Body of pancreas (tissue), 4 donors: ENCODE data around the gene TGFBR3. TPM values are rescaled to one million over a fixed set of nuclear protein-coding genes. Genes with fewer than 3 reads are reported as not detected.
"Not testable (repeated sequence)": the region's sequence is repeated elsewhere in the genome, so short reads cannot be mapped to it uniquely, and the experiment has no call there.

ENCODE experiments used
- ATAC-seq: fragments of 150-250 bp; one replicate; pipeline ENCODE4 v1.9.1; 2016
- DNase-seq, 4 donors: peaks; one replicate each; pipeline ENCODE4 v3.0.0-alpha.2; 2019
- H3K27ac ChIP-seq, 4 donors: fragments of 200-600 bp; sonication (generic); 1 replicate in 3 of 4; 2 replicates in 1 of 4; pipeline versions ENCODE4 v1.5.1 to v1.6.1; 2016 to 2019; ENCODE audit warnings: mild to moderate bottlenecking in 1 of 4, mixed read lengths in 1 of 4, moderate library complexity in 1 of 4
- H3K27me3 ChIP-seq, 2 donors: fragments of 200-600 bp; sonication (generic); one replicate each; pipeline ENCODE4 v1.6.0; 2016; ENCODE audit warnings: mild to moderate bottlenecking in 1 of 2
- H3K36me3 ChIP-seq, 2 donors: fragments of 200-600 bp; sonication (generic); replicated peaks in 1 of 2; 2 replicates each; pipeline ENCODE4 v1.5.1; 2016; ENCODE audit warnings: low read depth in 2 of 2; ENCODE audit not compliant: insufficient read depth in 1 of 2
- H3K4me1 ChIP-seq: fragments of 200-600 bp; sonication (generic); one replicate; pipeline ENCODE4 v1.6.0; 2016
- H3K4me3 ChIP-seq, 2 donors: fragments of 200-600 bp; sonication (generic); 1 replicate in 1 of 2; 2 replicates in 1 of 2; pipeline ENCODE4 v1.5.1; 2016 to 2019
- H3K9me3 ChIP-seq, 3 donors: fragments of 200-600 bp; sonication (generic); 1 replicate in 2 of 3; 2 replicates in 1 of 3; pipeline ENCODE4 v1.5.1; 2016
- POLR2A ChIP-seq, 3 donors: fragments of 450-650 bp; IDR thresholded peaks; one replicate each; pipeline ENCODE4 v1.6.1; 2016; ENCODE audit warnings: antibody characterized with exemption in 3 of 3, mild to moderate bottlenecking in 2 of 3
- WGBS, 2 donors: methylation state at CpG; one replicate each; pipeline ENCODE4 v1.1.5; 2017; 5-methylcytosine and 5-hydroxymethylcytosine counted together
- intact Hi-C: fragments of 100-400 bp; cut with DNase I; formaldehyde crosslinking; loops from one replicate; pipeline ENCODE4 v1.15.1; 2023
- total RNA-seq, 2 donors: library from RNA; depleted of rRNA; stranded (reverse); fragments of >200 nt; gene quantifications; one replicate each; pipeline ENCODE4 v1.1.0, GENCODE V29; 2016
- TF ChIP-seq, protein P1 (sequence below), 7 experiments: fragments of 450-650 bp in 4 of 7; fragments of 200-600 bp in 3 of 7; sonication (generic) in 3 of 7; IDR thresholded peaks; one replicate each; pipeline ENCODE4 v1.5.1; 2016 to 2019; ENCODE audit warnings: antibody characterized with exemption in 7 of 7

Gene TGFBR3
- total RNA-seq, 2 donors from 2014 or later = 52.4 to 63.6 TPM

- intact Hi-C loops = no loop called here
- ATAC-seq (no peak), DNase-seq (no peak)
- H3K36me3 ChIP-seq = no peaks in the 10 kb centered on the region
- no peak overlapping the region for H3K27ac ChIP-seq
- H3K4me3 ChIP-seq = no peak overlapping the region
- TF ChIP-seq, protein P1, sequence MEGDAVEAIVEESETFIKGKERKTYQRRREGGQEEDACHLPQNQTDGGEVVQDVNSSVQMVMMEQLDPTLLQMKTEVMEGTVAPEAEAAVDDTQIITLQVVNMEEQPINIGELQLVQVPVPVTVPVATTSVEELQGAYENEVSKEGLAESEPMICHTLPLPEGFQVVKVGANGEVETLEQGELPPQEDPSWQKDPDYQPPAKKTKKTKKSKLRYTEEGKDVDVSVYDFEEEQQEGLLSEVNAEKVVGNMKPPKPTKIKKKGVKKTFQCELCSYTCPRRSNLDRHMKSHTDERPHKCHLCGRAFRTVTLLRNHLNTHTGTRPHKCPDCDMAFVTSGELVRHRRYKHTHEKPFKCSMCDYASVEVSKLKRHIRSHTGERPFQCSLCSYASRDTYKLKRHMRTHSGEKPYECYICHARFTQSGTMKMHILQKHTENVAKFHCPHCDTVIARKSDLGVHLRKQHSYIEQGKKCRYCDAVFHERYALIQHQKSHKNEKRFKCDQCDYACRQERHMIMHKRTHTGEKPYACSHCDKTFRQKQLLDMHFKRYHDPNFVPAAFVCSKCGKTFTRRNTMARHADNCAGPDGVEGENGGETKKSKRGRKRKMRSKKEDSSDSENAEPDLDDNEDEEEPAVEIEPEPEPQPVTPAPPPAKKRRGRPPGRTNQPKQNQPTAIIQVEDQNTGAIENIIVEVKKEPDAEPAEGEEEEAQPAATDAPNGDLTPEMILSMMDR (IDR thresholded peaks at IDR 0.05) = no peak
- no peak for TF ChIP-seq POLR2A (IDR thresholded peaks at IDR 0.05)
- H3K4me1 ChIP-seq = no peaks in the 10 kb centered on the region
- 93 to 95% methylated on average over 19 to 25 of the region's 25 CpGs for WGBS, 2 donors
- H3K9me3 ChIP-seq = no peaks in the 10 kb centered on the region
- no peaks in the 10 kb centered on the region for H3K27me3 ChIP-seq
Observed at GRCh38 chr1:91669584-91670350, 216.2 kb downstream of the TGFBR3 start.

DNA sequence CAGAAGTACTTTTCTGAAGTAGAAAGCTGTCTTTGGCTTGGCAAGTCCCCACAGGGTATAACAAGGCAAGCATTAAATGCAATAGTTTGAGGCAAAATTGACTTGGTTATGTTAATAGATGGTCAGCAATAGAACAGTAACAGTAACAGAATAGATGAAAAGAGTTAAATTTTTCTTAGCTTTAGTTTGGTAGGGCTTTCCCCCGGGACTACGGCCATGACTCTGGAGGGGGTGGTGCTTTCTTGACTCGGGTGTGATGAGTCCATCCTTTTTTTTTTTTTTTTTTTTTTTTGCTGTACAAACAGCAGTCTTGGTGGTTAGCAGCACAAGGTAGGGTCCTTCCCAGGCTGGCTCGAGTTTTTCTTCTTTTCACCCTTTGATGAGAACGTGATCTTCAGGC, 219.3 kb downstream of the TGFBR3 start:
- H3K27me3 ChIP-seq, DNase-seq, ATAC-seq, H3K9me3 ChIP-seq, H3K36me3 ChIP-seq, intact Hi-C loops, H3K4me3 ChIP-seq, H3K27ac ChIP-seq, H3K4me1 ChIP-seq: not testable (repeated sequence)
- WGBS, 2 donors = 31 to 35% methylated on average over 5 of the region's 5 CpGs

DNA sequence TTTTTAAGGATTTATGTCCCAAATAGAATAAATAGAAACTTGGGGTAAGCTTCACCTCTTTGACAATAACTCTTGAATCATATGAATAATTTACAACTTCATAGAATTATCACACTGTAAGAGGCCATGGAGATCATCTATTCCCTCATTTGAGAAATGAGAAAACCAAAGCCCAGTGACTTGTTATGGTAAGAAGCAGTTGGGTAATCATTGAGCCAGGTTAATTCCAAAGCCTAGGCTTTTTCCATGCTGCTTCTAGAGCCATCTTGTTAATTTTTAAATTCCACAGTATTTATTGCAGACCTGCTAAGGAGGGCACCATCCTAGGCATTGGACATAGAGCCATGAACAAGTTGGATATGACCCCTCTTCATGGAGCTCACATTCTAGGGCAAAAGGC, 224.8 kb downstream of the TGFBR3 start:
- H3K4me3 ChIP-seq = no peak overlapping the region
- no peak overlapping the region for H3K27ac ChIP-seq
- H3K9me3 ChIP-seq = no peaks in the 10 kb centered on the region
- ATAC-seq (no peak), DNase-seq (no peak)
- no peaks in the 10 kb centered on the region for H3K4me1 ChIP-seq
- TF ChIP-seq POLR2A (IDR thresholded peaks at IDR 0.05) = no peak
- TF ChIP-seq, protein P1 (IDR thresholded peaks at IDR 0.05) = no peak
- H3K27me3 ChIP-seq = no peaks in the 10 kb centered on the region
- intact Hi-C loops = no loop called here
- no peaks in the 10 kb centered on the region for H3K36me3 ChIP-seq

DNA sequence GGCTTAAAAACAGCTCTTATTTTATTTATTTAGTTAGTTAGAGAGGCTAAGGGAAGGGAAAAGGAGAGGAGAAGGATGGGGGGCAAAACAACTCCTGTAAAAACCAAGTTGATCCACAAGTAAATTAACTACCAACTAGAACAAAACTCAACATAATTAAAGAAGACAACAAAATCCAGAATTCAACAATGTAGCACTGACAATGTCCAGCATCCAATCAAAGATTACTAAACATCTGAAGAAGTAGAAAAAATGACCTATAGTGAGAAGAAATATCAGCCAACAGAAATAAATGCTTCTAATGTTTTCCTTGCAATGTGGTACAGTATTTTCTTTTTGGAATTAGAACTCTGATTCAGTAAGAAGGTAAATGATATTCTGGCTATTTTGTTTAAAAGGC, 225.2 kb downstream of the TGFBR3 start:
- TF ChIP-seq, protein P1 (IDR thresholded peaks at IDR 0.05) = no peak
- TF ChIP-seq POLR2A (IDR thresholded peaks at IDR 0.05) = no peak
- Histone ChIP-seq H3K36me3 (no peaks in the 10 kb centered on the region), H3K27me3 (no peaks in the 10 kb centered on the region), H3K9me3 (no peaks in the 10 kb centered on the region), H3K4me3 (no peak overlapping the region), H3K27ac (no peak overlapping the region), H3K4me1 (no peaks in the 10 kb centered on the region)
- intact Hi-C loops = no loop called here
- ATAC-seq = no peak
- DNase-seq = no peak

DNA sequence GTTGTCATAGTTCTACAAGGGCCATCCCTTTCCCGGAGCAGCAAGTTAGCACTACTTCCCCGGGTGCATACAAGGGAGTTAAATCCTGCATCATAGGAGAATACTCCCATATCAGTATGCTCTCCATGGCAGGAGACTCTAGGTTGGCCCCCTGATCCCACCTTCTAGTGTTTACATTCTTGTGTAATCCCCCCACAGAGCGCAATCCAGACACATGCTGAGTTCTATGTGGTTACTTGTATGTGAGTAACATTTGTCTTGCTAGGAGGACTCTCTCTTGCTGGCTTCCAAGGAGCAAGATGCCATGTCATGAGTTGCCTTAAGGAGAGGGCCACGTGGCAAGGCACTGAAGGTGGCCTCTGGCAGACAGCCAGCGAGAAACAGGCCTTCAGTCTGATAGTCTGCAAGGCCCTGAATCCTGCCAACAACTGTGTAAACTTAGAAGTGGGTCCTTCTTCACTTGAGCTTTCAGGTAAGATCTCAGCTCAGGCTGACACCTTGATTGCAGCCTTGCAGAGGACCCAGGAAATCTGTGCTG, 230.0 kb downstream of the TGFBR3 start:
- H3K36me3 ChIP-seq = no peaks in the 10 kb centered on the region
- H3K9me3 ChIP-seq = no peaks in the 10 kb centered on the region
- H3K27me3 ChIP-seq = no peaks in the 10 kb centered on the region
- 63 to 87% methylated on average over 4 to 5 of the region's 5 CpGs for WGBS, 2 donors
- no peak overlapping the region for H3K4me3 ChIP-seq
- no peak for ATAC-seq
- no peak for DNase-seq
- TF ChIP-seq, protein P1 (IDR thresholded peaks at IDR 0.05) = no peak
- TF ChIP-seq POLR2A (IDR thresholded peaks at IDR 0.05) = no peak
- intact Hi-C loops = no loop called here
- H3K27ac ChIP-seq = no peak overlapping the region
- no peaks in the 10 kb centered on the region for H3K4me1 ChIP-seq
